ENCODE measurements around the gene VPS51. TPM values are rescaled to one million over a fixed set of nuclear protein-coding genes. Genes with fewer than 3 reads are reported as not detected.

Gene VPS51
- polyA plus RNA-seq, 1 donor from 2014 or later: 230 TPM

GRCh38 chr11:65124480-65125196, 28.6 kb downstream of the VPS51 start:
- Histone ChIP-seq H3F3A (ENCODE audit: insufficient read depth, low read length, poor library complexity, severe bottlenecking) (no peaks in the 10 kb centered on the region), H4K20me1 (ENCODE audit: insufficient read depth) (no peaks in the 10 kb centered on the region), H2AFZ (ENCODE audit: low read depth, low read length) (no peak overlapping the region), H3K9ac (ENCODE audit: low read length) (no peak overlapping the region), H3K9me3 (ENCODE audit: low read length) (no peaks in the 10 kb centered on the region), H3K27me3 (ENCODE audit: insufficient read depth, low read depth, low read length) (no peaks in the 10 kb centered on the region), H3K9me2 (ENCODE audit: insufficient read depth, low read length) (no peaks in the 10 kb centered on the region), H3K27ac (ENCODE audit: low read length) (no peak overlapping the region), H3K4me3 (ENCODE audit: low read length) (no peak overlapping the region), H3K79me2 (replicated peaks; ENCODE audit: insufficient read depth, low read length) (peaks cover 31% of the 10 kb centered on the region), H3K36me3 (ENCODE audit: insufficient read depth, low read length) (peaks cover 10% of the 10 kb centered on the region), H3K4me2 (ENCODE audit: low read length) (no peak overlapping the region)
- TF ChIP-seq SMC3 (conservative IDR thresholded peaks at IDR 0.05; ENCODE audit: poor library complexity): no peak
- TF ChIP-seq MXI1 (conservative IDR thresholded peaks at IDR 0.05; ENCODE audit: poor library complexity, severe bottlenecking): no peak
- TF ChIP-seq POLR2AphosphoS5 (IDR thresholded peaks at IDR 0.05): no peak
- TF ChIP-seq RAD21 (conservative IDR thresholded peaks at IDR 0.05): no peak
- no peak for TF ChIP-seq CTCF (IDR thresholded peaks at IDR 0.05; ENCODE audit: poor library complexity, severe bottlenecking)
- TF ChIP-seq EP300 (conservative IDR thresholded peaks at IDR 0.05; ENCODE audit: poor library complexity, severe bottlenecking): no peak
- TF ChIP-seq TAF1 (IDR thresholded peaks at IDR 0.05; ENCODE audit: low read depth): no peak
- no peak for TF ChIP-seq REST (IDR thresholded peaks at IDR 0.05; ENCODE audit: borderline replicate concordance)
- no peak for TF ChIP-seq EZH2 (IDR thresholded peaks at IDR 0.05; ENCODE audit: borderline replicate concordance, insufficient read depth, low read length, poor library complexity, severe bottlenecking)

- no peak overlapping the region for H3K9ac ChIP-seq (ENCODE audit: low read length)
These were observed 29.4 kb downstream of the VPS51 start for GRCh38 chr11:65125197-65126056.

More at GRCh38 chr11:65125197-65126056, 29.4 kb downstream of the VPS51 start:
- H3K79me2 ChIP-seq (replicated peaks; ENCODE audit: insufficient read depth, low read length): peaks cover 28% of the 10 kb centered on the region
- no peak overlapping the region for H3K27ac ChIP-seq (ENCODE audit: low read length)
- no peaks in the 10 kb centered on the region for H3F3A ChIP-seq (ENCODE audit: insufficient read depth, low read length, poor library complexity, severe bottlenecking)
- H2AFZ ChIP-seq (ENCODE audit: low read depth, low read length): no peak overlapping the region
- H3K27me3 ChIP-seq (ENCODE audit: insufficient read depth, low read depth, low read length): no peaks in the 10 kb centered on the region
- peaks cover 8% of the 10 kb centered on the region for H3K36me3 ChIP-seq (ENCODE audit: insufficient read depth, low read length)
- no peak overlapping the region for H3K4me2 ChIP-seq (ENCODE audit: low read length)
- TF ChIP-seq CTCF (IDR thresholded peaks at IDR 0.05; ENCODE audit: poor library complexity, severe bottlenecking) (no peak), EZH2 (IDR thresholded peaks at IDR 0.05; ENCODE audit: borderline replicate concordance, insufficient read depth, low read length, poor library complexity, severe bottlenecking) (no peak), REST (IDR thresholded peaks at IDR 0.05; ENCODE audit: borderline replicate concordance) (no peak), SMC3 (conservative IDR thresholded peaks at IDR 0.05; ENCODE audit: poor library complexity) (no peak), MXI1 (conservative IDR thresholded peaks at IDR 0.05; ENCODE audit: poor library complexity, severe bottlenecking) (no peak), TAF1 (IDR thresholded peaks at IDR 0.05; ENCODE audit: low read depth) (no peak), RAD21 (conservative IDR thresholded peaks at IDR 0.05) (no peak), POLR2AphosphoS5 (IDR thresholded peaks at IDR 0.05) (no peak), EP300 (conservative IDR thresholded peaks at IDR 0.05; ENCODE audit: poor library complexity, severe bottlenecking) (no peak)
- no peaks in the 10 kb centered on the region for H3K9me3 ChIP-seq (ENCODE audit: low read length)
- H4K20me1 ChIP-seq (ENCODE audit: insufficient read depth): no peaks in the 10 kb centered on the region
- H3K4me3 ChIP-seq (ENCODE audit: low read length): no peak overlapping the region
- no peaks in the 10 kb centered on the region for H3K9me2 ChIP-seq (ENCODE audit: insufficient read depth, low read length)

Measured in neural cell (in vitro differentiated cells).